ENCODE data around the gene CD46.
A peak's percentile ranks its signal among the peaks of the same experiment; 100 is the strongest.

GRCh38 chr1:207811920-207812720 lies 60.3 kb downstream of the CD46 start:
- peak; percentile 30 to 70 (median 48) for TF ChIP-seq CTCF (IDR thresholded peaks at IDR 0.05)
- no peak for TF ChIP-seq POLR2A (IDR thresholded peaks at IDR 0.05)

All from heart left ventricle (tissue), 13 donors.